Endothelial cell (in vitro differentiated cells): ENCODE data around the gene TRABD2B. TPM values are rescaled to one million over a fixed set of nuclear protein-coding genes. Genes with fewer than 3 reads are reported as not detected.

Experiments used
- DNase-seq: peaks from one replicate; pipeline ENCODE4 v3.0.0; 2021; ENCODE audit warnings: low spot score
- H3K27ac Mint-ChIP-seq: one replicate; pipeline ENCODE4 v1.8.0; 2021; ENCODE audit warnings: mixed read lengths, inconsistent platforms; ENCODE audit not compliant: unreplicated experiment
- H3K27me3 Mint-ChIP-seq: one replicate; pipeline ENCODE4 v1.8.0; 2021; ENCODE audit warnings: mild to moderate bottlenecking, moderate library complexity, mixed read lengths, inconsistent platforms; ENCODE audit not compliant: unreplicated experiment
- H3K36me3 Mint-ChIP-seq: one replicate; pipeline ENCODE4 v1.8.0; 2021; ENCODE audit warnings: mild to moderate bottlenecking, low read depth, mixed read lengths, inconsistent platforms; ENCODE audit not compliant: unreplicated experiment
- H3K4me1 Mint-ChIP-seq: one replicate; pipeline ENCODE4 v1.8.0; 2021; ENCODE audit warnings: mild to moderate bottlenecking, mixed read lengths, inconsistent platforms; ENCODE audit not compliant: unreplicated experiment
- H3K4me3 Mint-ChIP-seq: one replicate; pipeline ENCODE4 v1.8.0; 2021; ENCODE audit warnings: mild to moderate bottlenecking, mixed read lengths, inconsistent platforms; ENCODE audit not compliant: unreplicated experiment
- H3K9me3 Mint-ChIP-seq: one replicate; pipeline ENCODE4 v1.8.0; 2021; ENCODE audit warnings: mixed read lengths, inconsistent platforms; ENCODE audit not compliant: unreplicated experiment
- total RNA-seq: library from RNA; stranded (reverse); fragmentation: NEBNext Ultra II Directional; extraction: Animal tissue kit (Norgen Biotek cat#: 25700); gene quantifications from one replicate; pipeline ENCODE4 v1.2.1, GENCODE V29; 2021; ENCODE audit not compliant: unreplicated experiment
- TF ChIP-seq, protein P1 (sequence below): fragments of 200-600 bp; sonication (generic); IDR thresholded peaks from one replicate; pipeline ENCODE4 v1.5.0; 2021; ENCODE audit warnings: antibody characterized with exemption; ENCODE audit not compliant: unreplicated experiment

The TRABD2B gene
- total RNA-seq, 1 donor from 2014 or later, result 1.0 TPM

- Mint-ChIP-seq H3K9me3 (no peaks in the 10 kb centered on the region), H3K36me3 (no peaks in the 10 kb centered on the region), H3K27ac (no peak overlapping the region), H3K4me3 (no peak overlapping the region), H3K4me1 (peaks cover 2% of the 10 kb centered on the region), H3K27me3 (peaks cover 2% of the 10 kb centered on the region)
- TF ChIP-seq, protein P1, sequence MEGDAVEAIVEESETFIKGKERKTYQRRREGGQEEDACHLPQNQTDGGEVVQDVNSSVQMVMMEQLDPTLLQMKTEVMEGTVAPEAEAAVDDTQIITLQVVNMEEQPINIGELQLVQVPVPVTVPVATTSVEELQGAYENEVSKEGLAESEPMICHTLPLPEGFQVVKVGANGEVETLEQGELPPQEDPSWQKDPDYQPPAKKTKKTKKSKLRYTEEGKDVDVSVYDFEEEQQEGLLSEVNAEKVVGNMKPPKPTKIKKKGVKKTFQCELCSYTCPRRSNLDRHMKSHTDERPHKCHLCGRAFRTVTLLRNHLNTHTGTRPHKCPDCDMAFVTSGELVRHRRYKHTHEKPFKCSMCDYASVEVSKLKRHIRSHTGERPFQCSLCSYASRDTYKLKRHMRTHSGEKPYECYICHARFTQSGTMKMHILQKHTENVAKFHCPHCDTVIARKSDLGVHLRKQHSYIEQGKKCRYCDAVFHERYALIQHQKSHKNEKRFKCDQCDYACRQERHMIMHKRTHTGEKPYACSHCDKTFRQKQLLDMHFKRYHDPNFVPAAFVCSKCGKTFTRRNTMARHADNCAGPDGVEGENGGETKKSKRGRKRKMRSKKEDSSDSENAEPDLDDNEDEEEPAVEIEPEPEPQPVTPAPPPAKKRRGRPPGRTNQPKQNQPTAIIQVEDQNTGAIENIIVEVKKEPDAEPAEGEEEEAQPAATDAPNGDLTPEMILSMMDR, result no peak
- DNase-seq, result no peak
Observed at GRCh38 chr1:47919113-47919833, 77.9 kb downstream of the TRABD2B start.

DNA sequence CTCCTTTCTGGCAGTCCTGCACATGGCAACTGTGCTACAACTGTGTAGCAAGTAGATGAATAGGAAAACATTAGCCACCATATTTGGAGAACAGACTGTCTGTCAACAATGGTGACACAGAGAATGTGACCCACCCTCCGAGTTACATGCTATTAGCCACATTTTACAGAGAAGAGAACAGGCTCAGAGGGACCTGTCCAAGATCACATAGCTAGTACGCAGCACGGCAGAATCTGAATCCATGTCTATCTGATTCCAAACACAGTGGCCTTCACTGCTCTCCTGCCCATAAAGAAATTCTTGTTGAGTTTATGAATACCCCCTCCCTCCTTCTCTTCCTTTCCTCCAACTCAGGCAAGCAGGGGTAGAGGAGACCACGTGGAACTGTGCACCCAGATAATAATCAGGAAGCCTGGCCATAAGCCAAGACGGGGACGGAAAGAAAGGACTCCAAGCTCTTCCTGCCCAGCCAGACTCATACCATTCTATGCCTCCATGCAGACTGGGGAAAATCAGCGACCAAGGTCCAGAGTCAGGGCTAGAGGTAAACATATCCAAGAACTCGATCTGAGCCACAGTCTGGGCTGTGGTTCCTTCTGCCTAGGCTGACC, 78.8 kb downstream of the TRABD2B start:
- TF ChIP-seq, protein P1, result no peak
- Mint-ChIP-seq H3K4me1 (peaks cover 2% of the 10 kb centered on the region), H3K27me3 (peaks cover 2% of the 10 kb centered on the region), H3K27ac (no peak overlapping the region), H3K36me3 (no peaks in the 10 kb centered on the region), H3K9me3 (no peaks in the 10 kb centered on the region), H3K4me3 (no peak overlapping the region)
- no peak for DNase-seq

GRCh38 chr1:47917687-47918086, 79.5 kb downstream of the TRABD2B start:
- peaks cover 2% of the 10 kb centered on the region for H3K4me1 Mint-ChIP-seq
- no peak for DNase-seq
- no peaks in the 10 kb centered on the region for H3K9me3 Mint-ChIP-seq
- TF ChIP-seq, protein P1, result no peak
- H3K4me3 Mint-ChIP-seq, result no peak overlapping the region
- H3K27me3 Mint-ChIP-seq, result peaks cover 5% of the 10 kb centered on the region
- no peaks in the 10 kb centered on the region for H3K36me3 Mint-ChIP-seq
- H3K27ac Mint-ChIP-seq, result no peak overlapping the region

DNA sequence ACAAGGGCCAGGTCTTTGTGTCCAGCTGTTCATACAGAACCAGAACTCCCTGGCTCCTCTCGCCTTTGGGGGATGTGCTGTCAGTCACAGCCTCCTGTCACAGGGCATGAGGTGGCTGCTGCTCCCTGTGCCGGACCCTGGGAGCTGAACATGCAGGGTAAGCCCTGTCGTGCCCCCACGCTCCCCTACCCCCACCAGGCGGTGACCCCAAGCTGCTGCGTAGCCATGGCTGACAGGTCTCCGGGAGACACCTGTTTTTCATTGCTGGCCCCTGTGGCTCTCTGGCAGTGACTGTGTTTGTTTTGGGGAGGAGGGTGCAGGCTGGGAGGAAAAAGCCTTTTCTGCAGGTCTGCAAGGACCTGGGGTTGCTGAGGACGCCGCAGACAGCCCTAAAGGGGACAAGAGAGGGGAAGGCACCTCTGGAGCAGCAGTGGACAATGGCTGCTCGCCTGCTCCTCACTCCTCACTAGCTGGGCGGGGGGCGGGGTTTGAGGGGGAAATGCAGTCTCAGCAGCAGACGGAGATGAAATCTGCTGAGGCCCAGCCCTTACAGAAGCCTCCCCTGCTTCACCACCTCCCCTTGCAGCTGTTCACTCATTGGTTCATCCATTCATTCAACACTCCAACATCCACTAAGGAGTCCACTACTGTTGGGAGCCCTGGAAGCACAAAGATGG, 81.4 kb downstream of the TRABD2B start:
- no peaks in the 10 kb centered on the region for H3K9me3 Mint-ChIP-seq
- H3K4me3 Mint-ChIP-seq, result no peak overlapping the region
- peaks cover 2% of the 10 kb centered on the region for H3K4me1 Mint-ChIP-seq
- H3K27ac Mint-ChIP-seq, result no peak overlapping the region
- peaks cover 7% of the 10 kb centered on the region for H3K27me3 Mint-ChIP-seq
- DNase-seq, result no peak
- no peaks in the 10 kb centered on the region for H3K36me3 Mint-ChIP-seq
- TF ChIP-seq, protein P1, result no peak
